LNCAP (cell line): Measurements from ENCODE around the gene CHTOP.

Experiments used
- TF ChIP-seq, protein P1 (sequence below): fragments of 450-650 bp; IDR thresholded peaks from 2 replicates; pipeline ENCODE4 v1.5.1; 2017; ENCODE audit warnings: mild to moderate bottlenecking

The CHTOP gene

DNA sequence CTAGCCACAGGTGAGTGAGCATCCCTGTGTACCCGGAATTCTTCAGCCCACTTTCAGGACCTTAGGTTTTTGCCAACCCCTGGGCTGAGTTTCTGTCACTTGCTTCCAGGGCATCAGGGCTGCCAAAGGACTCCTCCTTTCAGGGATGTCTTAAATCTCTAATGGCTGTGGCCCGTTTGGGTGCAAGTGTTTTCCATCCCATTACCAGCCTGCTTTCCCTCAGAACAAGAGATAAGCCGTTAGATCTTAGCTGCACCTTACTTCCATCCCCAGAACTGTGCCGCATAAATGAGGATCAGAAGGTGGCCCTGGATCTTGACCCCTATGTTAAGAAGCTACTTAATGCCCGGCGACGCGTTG is 25.3 kb downstream of the CHTOP start:
- TF ChIP-seq, protein P1, sequence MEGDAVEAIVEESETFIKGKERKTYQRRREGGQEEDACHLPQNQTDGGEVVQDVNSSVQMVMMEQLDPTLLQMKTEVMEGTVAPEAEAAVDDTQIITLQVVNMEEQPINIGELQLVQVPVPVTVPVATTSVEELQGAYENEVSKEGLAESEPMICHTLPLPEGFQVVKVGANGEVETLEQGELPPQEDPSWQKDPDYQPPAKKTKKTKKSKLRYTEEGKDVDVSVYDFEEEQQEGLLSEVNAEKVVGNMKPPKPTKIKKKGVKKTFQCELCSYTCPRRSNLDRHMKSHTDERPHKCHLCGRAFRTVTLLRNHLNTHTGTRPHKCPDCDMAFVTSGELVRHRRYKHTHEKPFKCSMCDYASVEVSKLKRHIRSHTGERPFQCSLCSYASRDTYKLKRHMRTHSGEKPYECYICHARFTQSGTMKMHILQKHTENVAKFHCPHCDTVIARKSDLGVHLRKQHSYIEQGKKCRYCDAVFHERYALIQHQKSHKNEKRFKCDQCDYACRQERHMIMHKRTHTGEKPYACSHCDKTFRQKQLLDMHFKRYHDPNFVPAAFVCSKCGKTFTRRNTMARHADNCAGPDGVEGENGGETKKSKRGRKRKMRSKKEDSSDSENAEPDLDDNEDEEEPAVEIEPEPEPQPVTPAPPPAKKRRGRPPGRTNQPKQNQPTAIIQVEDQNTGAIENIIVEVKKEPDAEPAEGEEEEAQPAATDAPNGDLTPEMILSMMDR: no peak

DNA sequence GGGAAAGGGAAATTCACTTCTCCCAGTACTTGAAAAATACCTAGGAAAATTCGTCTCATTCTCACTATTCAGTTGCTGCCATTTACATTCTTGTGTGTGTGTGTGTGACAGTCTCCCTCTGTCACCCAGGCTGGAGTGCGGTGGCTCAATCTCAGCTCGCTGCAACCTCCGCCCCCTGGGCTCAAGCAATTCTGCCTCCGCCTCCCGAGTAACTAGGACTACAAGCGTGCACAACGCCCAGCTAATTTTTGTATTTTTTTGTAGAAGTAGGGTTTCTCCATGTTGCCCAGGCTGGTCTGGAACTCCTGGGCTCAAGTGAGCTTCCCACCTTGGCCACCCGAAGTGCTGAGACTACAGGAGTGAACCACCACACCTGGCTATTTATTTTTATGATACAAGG is 25.8 kb downstream of the CHTOP start:
- TF ChIP-seq, protein P1: no peak

DNA sequence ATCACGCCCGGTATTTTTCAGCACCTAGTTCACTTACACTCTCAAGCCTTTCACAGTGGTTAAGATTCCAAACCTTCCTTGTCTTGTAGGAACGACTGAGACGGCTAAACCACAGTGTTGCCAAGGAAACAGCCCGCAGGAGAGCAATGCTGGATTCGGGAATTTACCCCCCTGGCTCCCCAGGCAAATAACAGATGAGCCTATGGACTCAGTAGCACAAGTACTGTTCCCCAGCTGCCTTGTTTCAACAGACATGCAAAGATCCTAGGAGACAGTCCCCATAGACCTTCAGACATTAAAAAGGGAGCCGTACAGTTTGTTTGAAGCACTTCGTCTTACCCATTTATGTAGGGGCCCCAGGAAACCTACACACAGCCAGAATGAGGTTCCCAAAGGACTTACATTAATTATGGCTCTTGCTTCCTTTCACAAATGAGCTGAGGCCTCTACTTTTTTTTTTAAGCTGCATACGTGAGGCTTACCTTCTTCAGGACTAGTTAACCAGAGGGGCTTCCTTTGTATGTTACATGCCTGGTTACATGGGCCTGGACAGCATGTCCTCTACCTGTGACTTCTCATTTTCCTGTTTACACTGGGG is 27.3 kb downstream of the CHTOP start:
- TF ChIP-seq, protein P1: no peak

DNA sequence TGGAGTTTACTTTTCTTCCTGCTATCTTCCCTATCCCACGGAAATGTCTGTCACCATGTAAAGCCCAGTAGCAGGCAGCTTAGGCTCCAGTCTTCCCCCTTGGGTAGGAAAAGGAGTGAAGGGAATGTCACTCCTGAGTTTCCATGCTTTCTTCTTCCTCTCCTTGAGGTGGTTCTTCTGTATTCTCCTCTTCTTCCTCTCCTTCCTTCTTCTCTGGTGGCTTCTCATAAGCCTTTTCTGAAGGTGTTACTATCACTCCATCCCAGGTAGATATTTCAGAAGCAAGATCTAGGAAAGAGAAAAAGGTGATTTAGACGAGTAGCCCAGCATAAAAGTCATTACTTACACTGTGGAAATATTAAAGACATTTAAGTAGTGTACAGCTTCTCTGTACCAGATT is 28.4 kb downstream of the CHTOP start:
- TF ChIP-seq, protein P1: no peak

DNA sequence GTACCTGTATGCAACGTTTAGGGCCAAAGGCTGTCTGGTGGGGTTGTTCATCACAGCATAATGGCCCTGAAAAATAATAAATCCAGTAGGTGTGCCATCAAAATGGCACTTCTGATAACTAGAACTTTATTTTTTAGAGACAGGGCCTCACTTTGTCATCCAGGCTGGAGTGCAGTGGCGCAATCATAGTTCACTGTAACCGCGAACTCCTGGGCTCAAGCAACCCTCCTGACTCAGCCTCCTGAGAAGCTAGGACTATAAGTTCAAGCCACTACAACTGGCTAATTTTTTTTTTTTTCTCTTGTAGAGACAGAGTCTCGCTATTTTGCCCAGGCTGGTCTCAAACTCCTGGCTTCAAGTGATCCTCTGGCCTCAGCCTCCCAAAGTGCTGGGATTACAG is 29.3 kb downstream of the CHTOP start:
- TF ChIP-seq, protein P1: no peak

DNA sequence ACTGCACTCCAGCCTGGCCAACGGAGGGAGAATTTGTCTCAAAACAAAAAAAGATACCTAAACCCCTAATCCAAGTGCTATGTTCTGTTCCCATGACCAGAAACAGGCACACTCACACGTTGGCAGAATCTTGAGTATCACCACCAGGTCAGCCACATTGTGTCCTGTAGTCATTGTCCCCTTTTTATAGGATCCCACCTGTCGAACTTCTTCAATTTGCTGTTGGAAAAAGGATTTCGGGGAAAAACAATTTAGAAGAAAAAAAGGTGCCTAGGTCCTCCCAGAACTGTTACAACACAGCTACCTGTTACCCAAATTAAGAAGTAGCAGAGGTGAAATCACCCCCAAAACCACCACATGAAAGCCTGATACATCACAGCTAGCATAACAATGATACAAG is 33.6 kb downstream of the CHTOP start:
- TF ChIP-seq, protein P1: no peak

DNA sequence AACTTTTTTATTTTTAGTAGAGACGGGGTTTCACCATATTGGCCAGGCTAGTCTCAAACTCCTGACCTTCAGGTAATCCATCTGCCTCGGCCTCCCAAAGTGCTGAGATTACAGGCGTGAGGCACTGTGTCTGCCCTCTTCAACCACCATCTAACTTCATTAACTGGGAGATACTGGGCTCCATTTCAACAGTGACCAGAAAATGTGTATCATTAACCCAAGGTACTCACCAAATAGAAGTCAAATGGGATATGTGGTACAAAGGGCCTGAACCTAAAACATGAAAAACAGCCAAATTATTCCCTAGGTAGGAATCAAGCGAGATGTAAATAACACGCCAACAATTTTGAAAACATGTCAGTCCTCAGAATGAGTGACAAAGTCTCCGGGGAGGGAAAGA is 35.7 kb downstream of the CHTOP start:
- TF ChIP-seq, protein P1: no peak

DNA sequence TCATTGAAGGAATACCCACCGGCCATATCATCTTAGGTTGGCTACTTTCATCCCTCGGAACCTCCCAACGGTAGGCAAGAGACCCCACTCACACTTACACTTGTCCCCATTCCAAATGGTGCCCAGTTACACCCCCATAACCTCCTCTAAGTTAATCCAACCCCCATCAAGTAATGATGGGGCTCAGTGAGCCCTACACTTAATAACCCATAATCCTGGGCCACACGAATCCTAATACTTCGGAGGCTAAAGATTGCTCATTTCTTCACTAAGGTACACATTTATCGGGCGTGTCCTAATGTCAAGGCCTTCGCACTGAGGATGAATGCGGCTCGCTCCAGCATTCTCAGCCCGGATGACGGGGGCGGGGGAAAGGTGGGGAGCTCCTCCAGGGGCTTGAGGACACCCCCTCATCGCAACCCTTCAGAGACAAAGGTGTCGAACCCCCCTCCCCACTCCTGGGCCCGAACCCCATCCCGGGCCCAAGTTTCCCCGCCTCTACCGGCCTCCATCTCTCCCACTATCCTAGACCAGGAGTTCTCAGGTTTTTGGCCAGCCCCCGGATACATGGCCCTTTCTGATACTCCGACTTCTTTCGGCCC is 36.5 kb downstream of the CHTOP start:
- TF ChIP-seq, protein P1: no peak
